HG02571 (cell line): ENCODE results near the gene TCERG1L.
"Not testable (repeated sequence)": the region's sequence is repeated elsewhere in the genome, so short reads cannot be mapped to it uniquely, and the experiment has no call there.

Experiments used
- ATAC-seq: cut with Tn5 transposase; IDR thresholded peaks from one replicate; pipeline ENCODE4 v1.9.1; 2021; ENCODE audit warnings: mild to moderate bottlenecking, moderate library complexity; ENCODE audit not compliant: unreplicated experiment

The TCERG1L gene

GRCh38 chr10:131113709-131114291 lies 197.7 kb downstream of the TCERG1L start:
- ATAC-seq, result no peak

GRCh38 chr10:131113165-131113564 lies 198.4 kb downstream of the TCERG1L start:
- ATAC-seq, result no peak

GRCh38 chr10:131112691-131113090 lies 198.8 kb downstream of the TCERG1L start:
- no peak for ATAC-seq

GRCh38 chr10:131111471-131112080 lies 199.9 kb downstream of the TCERG1L start:
- ATAC-seq, result no peak

GRCh38 chr10:131111007-131111406 lies 200.5 kb downstream of the TCERG1L start:
- ATAC-seq, result no peak

GRCh38 chr10:131110241-131110783 lies 201.2 kb downstream of the TCERG1L start:
- no peak for ATAC-seq

- ATAC-seq, result no peak
These were observed 201.8 kb downstream of the TCERG1L start for GRCh38 chr10:131109726-131110125.

- ATAC-seq, result no peak
These were observed 202.2 kb downstream of the TCERG1L start for GRCh38 chr10:131109291-131109690.

GRCh38 chr10:131107970-131108369 lies 203.6 kb downstream of the TCERG1L start:
- ATAC-seq, result no peak

GRCh38 chr10:131102676-131103075 lies 208.8 kb downstream of the TCERG1L start:
- no peak for ATAC-seq

GRCh38 chr10:131102147-131102546 lies 209.4 kb downstream of the TCERG1L start:
- no peak for ATAC-seq

- not testable (repeated sequence) for ATAC-seq
These were observed 210.8 kb downstream of the TCERG1L start for GRCh38 chr10:131100418-131101410.

GRCh38 chr10:131099028-131099726 lies 212.3 kb downstream of the TCERG1L start:
- no peak for ATAC-seq

- ATAC-seq, result no peak
These were observed 213.0 kb downstream of the TCERG1L start for GRCh38 chr10:131098416-131098952.

GRCh38 chr10:131096031-131096430 lies 215.5 kb downstream of the TCERG1L start:
- ATAC-seq, result no peak

- no peak for ATAC-seq
These were observed 216.3 kb downstream of the TCERG1L start for GRCh38 chr10:131095313-131095580.

- no peak for ATAC-seq
These were observed 216.8 kb downstream of the TCERG1L start for GRCh38 chr10:131094527-131095312.

GRCh38 chr10:131093795-131094366 lies 217.6 kb downstream of the TCERG1L start:
- ATAC-seq, result no peak

- ATAC-seq, result no peak
These were observed 218.2 kb downstream of the TCERG1L start for GRCh38 chr10:131093346-131093745.

- ATAC-seq, result no peak
These were observed 218.6 kb downstream of the TCERG1L start for GRCh38 chr10:131092876-131093275.
